Peyer's patch (tissue), 4 donors: ENCODE results near the gene INPP5A.

Experiments
- CTCF ChIP-seq, 6 experiments: fragments of 450-650 bp in 4 of 6; fragments of 200-600 bp in 2 of 6; sonication (generic) in 1 of 6; IDR thresholded peaks; one replicate each; pipeline ENCODE4 v1.5.1; 2017 to 2019; ENCODE audit warnings: antibody characterized with exemption in 6 of 6, mild to moderate bottlenecking in 3 of 6, moderate library complexity in 1 of 6
- POLR2A ChIP-seq, 2 donors: fragments of 450-650 bp; IDR thresholded peaks; one replicate each; pipeline ENCODE4 v1.5.1; 2017; ENCODE audit warnings: antibody characterized with exemption in 2 of 2, mild to moderate bottlenecking in 2 of 2, moderate library complexity in 2 of 2

GRCh38 chr10:132711613-132712121 is 174.1 kb downstream of the INPP5A start:
- no peak for TF ChIP-seq POLR2A (IDR thresholded peaks at IDR 0.05)
- TF ChIP-seq CTCF (IDR thresholded peaks at IDR 0.05), result no peak
